ENCODE results near the gene MAP3K5. TPM values are rescaled to one million over a fixed set of nuclear protein-coding genes. Genes with fewer than 3 reads are reported as not detected.
A peak's percentile ranks its signal among the peaks of the same experiment; 100 is the strongest.
"Not testable (repeated sequence)": the region's sequence is repeated elsewhere in the genome, so short reads cannot be mapped to it uniquely, and the experiment has no call there.

The MAP3K5 gene, protein sequence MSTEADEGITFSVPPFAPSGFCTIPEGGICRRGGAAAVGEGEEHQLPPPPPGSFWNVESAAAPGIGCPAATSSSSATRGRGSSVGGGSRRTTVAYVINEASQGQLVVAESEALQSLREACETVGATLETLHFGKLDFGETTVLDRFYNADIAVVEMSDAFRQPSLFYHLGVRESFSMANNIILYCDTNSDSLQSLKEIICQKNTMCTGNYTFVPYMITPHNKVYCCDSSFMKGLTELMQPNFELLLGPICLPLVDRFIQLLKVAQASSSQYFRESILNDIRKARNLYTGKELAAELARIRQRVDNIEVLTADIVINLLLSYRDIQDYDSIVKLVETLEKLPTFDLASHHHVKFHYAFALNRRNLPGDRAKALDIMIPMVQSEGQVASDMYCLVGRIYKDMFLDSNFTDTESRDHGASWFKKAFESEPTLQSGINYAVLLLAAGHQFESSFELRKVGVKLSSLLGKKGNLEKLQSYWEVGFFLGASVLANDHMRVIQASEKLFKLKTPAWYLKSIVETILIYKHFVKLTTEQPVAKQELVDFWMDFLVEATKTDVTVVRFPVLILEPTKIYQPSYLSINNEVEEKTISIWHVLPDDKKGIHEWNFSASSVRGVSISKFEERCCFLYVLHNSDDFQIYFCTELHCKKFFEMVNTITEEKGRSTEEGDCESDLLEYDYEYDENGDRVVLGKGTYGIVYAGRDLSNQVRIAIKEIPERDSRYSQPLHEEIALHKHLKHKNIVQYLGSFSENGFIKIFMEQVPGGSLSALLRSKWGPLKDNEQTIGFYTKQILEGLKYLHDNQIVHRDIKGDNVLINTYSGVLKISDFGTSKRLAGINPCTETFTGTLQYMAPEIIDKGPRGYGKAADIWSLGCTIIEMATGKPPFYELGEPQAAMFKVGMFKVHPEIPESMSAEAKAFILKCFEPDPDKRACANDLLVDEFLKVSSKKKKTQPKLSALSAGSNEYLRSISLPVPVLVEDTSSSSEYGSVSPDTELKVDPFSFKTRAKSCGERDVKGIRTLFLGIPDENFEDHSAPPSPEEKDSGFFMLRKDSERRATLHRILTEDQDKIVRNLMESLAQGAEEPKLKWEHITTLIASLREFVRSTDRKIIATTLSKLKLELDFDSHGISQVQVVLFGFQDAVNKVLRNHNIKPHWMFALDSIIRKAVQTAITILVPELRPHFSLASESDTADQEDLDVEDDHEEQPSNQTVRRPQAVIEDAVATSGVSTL (N-terminal part only)
- 4.5 and 4.6 TPM in 2 replicates for total RNA-seq

DNA sequence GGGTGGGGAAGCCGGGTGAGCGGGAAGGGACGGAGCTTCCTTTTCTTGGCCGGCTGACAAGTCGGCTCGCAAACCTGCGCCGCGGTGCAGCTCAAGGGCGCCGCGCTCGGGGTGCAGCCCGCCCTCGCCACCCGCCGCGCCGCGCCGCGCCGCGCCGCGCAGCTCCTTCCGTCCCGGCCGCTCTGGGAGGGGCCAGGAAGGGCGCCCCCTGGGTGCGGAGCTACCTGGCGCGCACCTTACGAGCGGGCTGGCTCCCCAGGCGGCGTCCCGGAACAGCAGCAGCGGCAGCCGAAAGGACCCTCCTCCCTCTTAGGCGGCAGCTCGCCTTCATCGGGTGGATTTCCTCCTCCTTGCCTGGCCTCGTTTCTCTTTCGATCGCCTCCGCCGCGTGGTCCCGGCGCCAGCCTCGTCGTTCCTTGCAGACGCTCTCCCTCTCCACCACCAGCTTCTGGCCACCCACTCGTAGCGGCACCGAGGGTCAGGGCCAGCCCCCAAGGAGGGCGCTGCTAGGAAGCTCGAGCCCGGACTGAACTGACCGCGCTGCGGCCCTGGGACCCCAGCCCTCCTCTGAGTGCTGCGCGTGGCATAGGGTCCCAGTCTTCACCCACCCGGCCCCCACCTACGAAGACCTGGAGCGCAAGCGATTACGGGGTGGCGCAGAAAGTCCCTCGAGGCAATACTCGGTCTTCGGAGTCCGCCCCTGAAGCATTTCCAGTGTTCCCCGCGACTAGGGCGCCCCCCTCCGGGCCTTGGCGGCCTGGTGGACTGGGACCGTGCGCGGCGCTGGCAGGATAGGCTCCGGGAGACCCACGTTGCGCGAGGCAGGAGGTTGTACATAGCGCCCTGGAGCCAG is at the start of gene MAP3K5:
Gene MAP3K5, minus strand, starts transcription at position 68 of the 853 bp plus-strand sequence. CDS start 320 bp downstream, outside the sequence.
- no peak for DNase-seq (ENCODE audit: extremely low read depth, low read depth, low spot score)

DNA sequence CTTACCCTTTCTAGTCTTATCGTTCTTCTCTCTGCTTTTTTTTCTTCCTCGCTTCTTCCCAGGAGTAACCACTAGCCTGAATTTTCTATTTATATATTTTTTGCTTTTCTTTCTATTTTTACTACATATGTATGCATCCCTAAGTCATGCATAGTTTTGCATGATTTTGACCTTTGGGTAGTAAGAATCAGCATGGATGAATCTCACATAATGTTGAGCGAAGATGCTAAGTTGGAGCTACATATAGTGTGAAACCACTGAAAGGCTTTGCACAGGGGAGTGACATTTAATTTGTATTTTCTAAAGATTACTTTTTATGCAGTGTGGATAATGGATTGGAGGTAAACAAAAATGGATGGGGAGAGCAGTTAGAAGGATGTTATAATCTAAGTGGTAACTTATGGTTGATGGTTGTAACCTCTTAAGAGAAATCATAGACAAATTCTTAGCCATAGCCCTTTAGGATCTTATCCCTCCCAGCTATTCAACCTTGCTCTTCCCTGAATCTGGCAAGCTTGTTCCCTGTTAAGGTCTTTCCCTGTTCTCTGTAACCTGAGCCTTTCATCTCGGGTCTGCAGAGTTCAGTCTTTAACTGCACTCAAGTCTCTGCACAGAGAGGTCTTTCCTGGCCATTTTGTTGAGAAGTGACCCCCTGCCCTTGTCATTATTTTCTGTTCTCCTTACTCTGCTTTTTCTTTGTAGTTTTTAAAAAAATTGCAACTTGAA is 48.2 kb upstream of the MAP3K5 start:
- no peak for DNase-seq (ENCODE audit: extremely low read depth, low read depth, low spot score)

GRCh38 chr6:136831873-136832562 is 39.7 kb upstream of the MAP3K5 start:
- no peak for DNase-seq (ENCODE audit: extremely low read depth, low read depth, low spot score)

DNA sequence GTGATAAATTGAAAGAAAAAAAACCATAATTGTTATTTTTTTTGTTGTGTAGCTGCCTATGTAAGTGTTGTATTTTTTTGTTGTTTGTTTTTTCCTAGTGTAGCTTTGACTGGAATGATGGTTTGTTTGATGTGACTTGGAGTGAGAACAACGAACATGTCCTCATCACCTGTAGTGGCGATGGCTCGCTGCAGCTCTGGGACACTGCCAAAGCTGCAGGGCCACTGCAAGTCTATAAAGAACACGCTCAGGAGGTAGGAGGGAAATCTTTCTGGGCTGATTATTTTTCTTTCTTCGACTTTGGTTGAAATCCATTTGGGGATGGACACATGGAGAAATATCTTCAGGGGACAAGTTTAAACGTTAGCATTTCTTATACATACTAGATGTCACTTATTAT is 33.9 kb upstream of the MAP3K5 start:
- DNase-seq (ENCODE audit: extremely low read depth, low read depth, low spot score), result no peak

- no peak for DNase-seq (ENCODE audit: extremely low read depth, low read depth, low spot score)
Measured at GRCh38 chr6:136823128-136823660, 30.9 kb upstream of the MAP3K5 start.

- peak; percentile 63 for DNase-seq (ENCODE audit: extremely low read depth, low read depth, low spot score)
Measured at GRCh38 chr6:136822376-136823127, 30.3 kb upstream of the MAP3K5 start, which contains the start of gene PEX7. Gene PEX7 (plus strand): TSS chr6:136822592. CDS start chr6:136822666, 74 bp downstream.

DNA sequence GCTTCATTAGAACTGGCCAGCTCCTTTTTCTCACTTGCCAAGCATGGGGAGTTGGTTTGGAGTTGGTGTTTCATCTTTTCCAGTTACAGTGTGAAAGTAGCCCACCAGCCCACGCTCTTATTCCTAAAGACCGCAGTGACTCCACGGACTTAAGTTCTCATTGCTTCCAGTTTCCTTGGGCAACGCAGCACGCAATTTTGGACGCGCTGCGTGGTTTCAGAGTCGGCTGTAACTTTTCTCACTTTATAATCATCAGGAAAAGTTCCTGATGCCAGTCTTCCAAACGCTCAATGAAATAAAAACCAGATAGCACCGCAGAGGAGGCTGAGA is 29.7 kb upstream of the MAP3K5 start:
- DNase-seq (ENCODE audit: extremely low read depth, low read depth, low spot score), result peak; percentile 14

- no peak for DNase-seq (ENCODE audit: extremely low read depth, low read depth, low spot score)
Measured at GRCh38 chr6:136820561-136820960, 28.3 kb upstream of the MAP3K5 start.

DNA sequence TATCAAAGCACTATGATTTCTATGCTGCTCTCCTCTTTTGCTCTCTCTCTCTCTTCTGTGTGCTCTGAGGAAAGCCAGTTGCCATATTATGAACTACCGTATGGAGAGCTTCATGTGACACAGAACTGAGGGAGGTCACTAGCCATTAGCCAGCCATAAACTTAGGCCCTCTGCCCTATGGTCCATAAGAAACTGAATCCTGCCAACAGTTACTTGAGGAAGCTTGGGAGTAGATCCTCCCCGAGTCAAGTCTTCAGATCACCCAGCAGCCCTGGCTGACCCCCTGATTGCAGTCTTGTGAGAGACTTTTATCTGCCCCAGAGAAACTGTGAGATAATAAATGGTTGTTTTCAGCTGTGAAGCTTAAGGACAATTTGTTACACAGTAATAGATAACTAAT is 24.4 kb upstream of the MAP3K5 start:
- DNase-seq (ENCODE audit: extremely low read depth, low read depth, low spot score), result no peak

GRCh38 chr6:136815608-136816007 is 23.3 kb upstream of the MAP3K5 start:
- DNase-seq (ENCODE audit: extremely low read depth, low read depth, low spot score), result not testable (repeated sequence)

DNA sequence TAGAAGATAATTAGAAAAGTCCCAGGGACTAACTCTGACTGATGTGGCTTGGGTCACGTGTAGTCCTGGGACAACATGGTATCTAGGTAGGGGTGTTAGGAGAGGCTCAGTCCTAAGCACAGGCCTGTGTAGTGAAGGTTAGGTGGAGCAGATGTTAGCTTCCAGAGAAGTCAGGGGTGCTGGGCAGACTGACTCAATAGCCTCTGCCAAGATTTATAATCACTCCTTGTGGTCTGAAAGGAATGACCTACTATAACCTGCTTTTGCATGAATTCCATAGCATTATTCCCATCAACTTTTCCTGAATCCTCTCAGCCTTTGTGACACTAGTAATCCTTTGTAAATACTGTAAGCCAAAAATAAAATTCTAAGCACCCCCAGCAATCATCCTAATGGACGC is 19.9 kb upstream of the MAP3K5 start:
- DNase-seq (ENCODE audit: extremely low read depth, low read depth, low spot score), result no peak

- DNase-seq (ENCODE audit: extremely low read depth, low read depth, low spot score), result no peak
Measured at GRCh38 chr6:136811272-136811671, 19.0 kb upstream of the MAP3K5 start.

GRCh38 chr6:136809091-136809860 is 17.0 kb upstream of the MAP3K5 start:
- DNase-seq (ENCODE audit: extremely low read depth, low read depth, low spot score), result no peak

GRCh38 chr6:136803608-136804007 is 11.3 kb upstream of the MAP3K5 start:
- DNase-seq (ENCODE audit: extremely low read depth, low read depth, low spot score), result no peak

- DNase-seq (ENCODE audit: extremely low read depth, low read depth, low spot score), result no peak
Measured at GRCh38 chr6:136801581-136801980, 9.3 kb upstream of the MAP3K5 start.

DNA sequence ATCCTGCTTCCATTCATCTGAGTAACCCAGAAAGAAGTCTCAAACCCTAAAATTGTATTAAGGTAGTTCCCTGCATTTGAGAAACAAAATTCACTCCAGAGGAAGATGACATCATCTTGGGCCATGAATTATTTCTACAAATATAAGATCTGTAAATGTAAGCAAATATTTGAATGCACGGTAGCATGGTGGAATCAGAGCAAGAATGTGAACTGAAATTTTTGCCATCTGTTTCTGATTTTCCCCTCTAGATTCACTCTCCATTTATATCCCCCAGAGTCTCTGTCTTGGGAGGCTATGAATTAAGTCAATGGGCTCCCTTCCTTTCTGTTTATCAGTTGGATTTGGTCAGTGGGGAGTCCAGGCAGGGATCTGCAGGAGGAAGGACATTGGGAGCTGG is 5.8 kb upstream of the MAP3K5 start:
- DNase-seq (ENCODE audit: extremely low read depth, low read depth, low spot score), result no peak

- no peak for DNase-seq (ENCODE audit: extremely low read depth, low read depth, low spot score)
Measured at GRCh38 chr6:136795996-136796395, 3.7 kb upstream of the MAP3K5 start.
